Measurements from ENCODE around the gene CD47. TPM values are rescaled to one million over a fixed set of nuclear protein-coding genes. Genes with fewer than 3 reads are reported as not detected.

CD47 gene
- polyA plus RNA-seq, 3 donors = 52.3 to 203 (median 173) TPM

- H3K9ac ChIP-seq (ENCODE audit: insufficient read depth, low read length, poor library complexity, severe bottlenecking) = peak overlapping the region; percentile 71
- no CpG with 5 or more reads among the region's 4 CpGs for WGBS (ENCODE audit: insufficient coverage)
- no peaks in the 10 kb centered on the region for H3K27me3 ChIP-seq (ENCODE audit: control insufficient read depth in 2 of 2, insufficient read depth in 2 of 2, low read length in 2 of 2)
These were observed 34.3 kb upstream of the CD47 start for GRCh38 chr3:108125153-108125543.

More at GRCh38 chr3:108125153-108125543, 34.3 kb upstream of the CD47 start:
- H3K36me3 Mint-ChIP-seq = no peaks in the 10 kb centered on the region
- Histone ChIP-seq H4K20me1 (ENCODE audit: insufficient read depth, low read length) (no peaks in the 10 kb centered on the region), H3K4me2 (replicated peaks; ENCODE audit: extremely low read depth, low read length, poor library complexity, severe bottlenecking) (peak overlapping the region; percentile 48), H3K79me2 (ENCODE audit: insufficient read depth, low read length) (no peaks in the 10 kb centered on the region), H3K4me3 (replicated peaks in 1 of 3; ENCODE audit: low read depth in 2 of 3, low read length in 3 of 3) (peak overlapping the region in 1 of 3 experiments; percentile 42), H3K27ac (ENCODE audit: low read depth in 1 of 2, low read length in 2 of 2) (peak overlapping the region; percentile 96 to 97), H3K4me1 (ENCODE audit: control insufficient read depth in 1 of 2, insufficient read depth in 2 of 2, low read length in 2 of 2) (peaks cover 31 to 34% of the 10 kb centered on the region in 2 donors), H3K9me3 (replicated peaks in 1 of 2; ENCODE audit: control insufficient read depth in 1 of 2, insufficient read depth in 1 of 2, low read length in 2 of 2) (no peaks in the 10 kb centered on the region), H3K36me3 (replicated peaks in 1 of 2; ENCODE audit: control insufficient read depth in 1 of 2, insufficient read depth in 2 of 2, low read length in 2 of 2) (no peaks in the 10 kb centered on the region), H2AFZ (ENCODE audit: insufficient read depth, low read depth, low read length, poor library complexity, severe bottlenecking) (peak overlapping the region; percentile 65)
- intact Hi-C loops (cut with micrococcal nuclease) = no loop called here
- peaks cover 0 to 2% (median 0%) of the 10 kb centered on the region in 7 donors for H3K9me3 Mint-ChIP-seq
- no peak for TF ChIP-seq CTCF (IDR thresholded peaks at IDR 0.05)
- peak overlapping the region; percentile 66 to 87 for H3K4me3 Mint-ChIP-seq
- peaks cover 50% of the 10 kb centered on the region for H3K4me1 Mint-ChIP-seq
- H3K27me3 Mint-ChIP-seq (ENCODE audit: low read depth in 3 of 3) = peaks cover 0 to 9% (median 0%) of the 10 kb centered on the region in 3 donors
- DNase-seq = no peak
- H3K27ac Mint-ChIP-seq = peak overlapping the region; percentile 97 to 100 (median 99)
